HepG2 (cell line): ENCODE data around the gene RAB1B. TPM values are rescaled to one million over a fixed set of nuclear protein-coding genes. Genes with fewer than 3 reads are reported as not detected.

ENCODE experiments used
- AGO1 ChIP-seq: fragments of 200-400 bp; formaldehyde crosslinking; IDR thresholded peaks from 2 replicates; pipeline ENCODE4 v1.6.1; 2017; ENCODE audit warnings: mild to moderate bottlenecking, low read depth, low read length, moderate library complexity; ENCODE audit not compliant: poor library complexity, severe bottlenecking
- AGO2 ChIP-seq: fragments of 200-400 bp; formaldehyde crosslinking; optimal IDR thresholded peaks from 2 replicates; pipeline ENCODE3; 2017; ENCODE audit warnings: mild to moderate bottlenecking, low read depth, low read length, moderate library complexity
- CC2D1A ChIP-seq: sonication (generic); formaldehyde crosslinking; IDR thresholded peaks from 2 replicates; pipeline ENCODE4 v1.8.1; 2023; ENCODE audit warnings: mild to moderate bottlenecking, missing genetic modification reagents
- CREB1 ChIP-seq, 2 experiments: fragments of 450-650 bp in 1 of 2; IDR thresholded peaks; 2 replicates each; pipeline ENCODE4 v1.6.1; 2016 to 2017; ENCODE audit warnings: control low read depth in 1 of 2, mild to moderate bottlenecking in 1 of 2, missing compliant biosample characterization in 1 of 2, missing genetic modification characterization in 1 of 2
- ETV6 ChIP-seq: sonication (generic); formaldehyde crosslinking; conservative IDR thresholded peaks from 2 replicates; pipeline ENCODE4 v1.4.0; 2020; ENCODE audit warnings: missing genetic modification reagents
- KAT8 ChIP-seq: IDR thresholded peaks from 2 replicates; pipeline ENCODE4 v1.6.1; 2016; ENCODE audit warnings: missing genetic modification reagents, missing compliant biosample characterization
- KDM6A ChIP-seq: IDR thresholded peaks from 2 replicates; pipeline ENCODE4 v1.6.1; 2016; ENCODE audit warnings: low read depth
- MBD4 ChIP-seq: IDR thresholded peaks from 2 replicates; pipeline ENCODE4 v1.6.1; 2012; ENCODE audit warnings: low read length, inconsistent platforms, borderline replicate concordance
- NR1H2 ChIP-seq: sonication (generic); formaldehyde crosslinking; IDR thresholded peaks from 2 replicates; pipeline ENCODE4 v1.8.1; 2022; ENCODE audit warnings: low read depth, missing genetic modification reagents, borderline replicate concordance
- RARG ChIP-seq: sonication (generic); formaldehyde crosslinking; IDR thresholded peaks from 2 replicates; pipeline ENCODE4 v1.4.0; 2020; ENCODE audit warnings: low read depth, mild to moderate bottlenecking, missing genetic modification reagents
- SRSF1 ChIP-seq: fragments of 200-400 bp; formaldehyde crosslinking; optimal IDR thresholded peaks from 2 replicates; pipeline ENCODE3; 2017; ENCODE audit warnings: mild to moderate bottlenecking, low read depth, low read length, moderate library complexity
- SUZ12 ChIP-seq: fragments of 150-350 bp; IDR thresholded peaks from 2 replicates; pipeline ENCODE4 v1.6.1; 2014; ENCODE audit warnings: low read depth, low read length
- ZNF382 ChIP-seq: sonication (generic); formaldehyde crosslinking; IDR thresholded peaks from 2 replicates; pipeline ENCODE4 v1.5.0; 2020; ENCODE audit warnings: missing genetic modification reagents, mild to moderate bottlenecking, borderline replicate concordance
- ZNF501 ChIP-seq: sonication (generic); formaldehyde crosslinking; IDR thresholded peaks from 2 replicates; pipeline ENCODE4 v1.5.1; 2020; ENCODE audit warnings: mild to moderate bottlenecking, moderate library complexity, missing genetic modification reagents
- ZNF530 ChIP-seq: sonication (generic); formaldehyde crosslinking; IDR thresholded peaks from 2 replicates; pipeline ENCODE4 v1.5.0; 2020; ENCODE audit warnings: low read depth, mild to moderate bottlenecking, missing genetic modification reagents
- ZNF598 ChIP-seq: sonication (generic); formaldehyde crosslinking; IDR thresholded peaks from 2 replicates; pipeline ENCODE4 v1.5.1; 2020; ENCODE audit warnings: mild to moderate bottlenecking, missing genetic modification reagents, borderline replicate concordance
- polyA plus RNA-seq, 8 experiments: library from polyadenylated mRNA; depleted of rRNA in 3 of 8; stranded (reverse) in 7 of 8; unstranded in 1 of 8; fragments of >200 nt; fragmentation: Illumina TruSeq in 4 of 8; extraction: Trizol in 4 of 8; gene quantifications; 2 replicates each; pipeline versions ENCODE4 v1.2.1 to v1.2.3, GENCODE V29; 2011 to 2016; ENCODE audit warnings: low read depth in 4 of 8, missing spikeins in 1 of 8, mixed read lengths in 1 of 8; ENCODE audit not compliant: insufficient read depth in 1 of 8
- total RNA-seq, 5 experiments: library from RNA; depleted of rRNA; stranded (reverse); fragments of >200 nt; fragmentation: Illumina TruSeq; extraction: Trizol; gene quantifications; 2 replicates each; pipeline ENCODE4 v1.2.3, GENCODE V29; 2016; ENCODE audit warnings: low read depth in 1 of 5
- TF ChIP-seq, protein P1 (sequence below): sonication (generic); formaldehyde crosslinking; IDR thresholded peaks from 2 replicates; pipeline ENCODE4 v1.5.0; 2020; ENCODE audit warnings: missing genetic modification reagents
- TF ChIP-seq, protein P2 (sequence below): sonication (generic); formaldehyde crosslinking; IDR thresholded peaks from 2 replicates; pipeline ENCODE4 v1.4.0; 2020; ENCODE audit warnings: mild to moderate bottlenecking, missing genetic modification reagents
- TF ChIP-seq, protein P3 (sequence below): sonication (generic); formaldehyde crosslinking; IDR thresholded peaks from 2 replicates; pipeline ENCODE4 v1.5.0; 2020; ENCODE audit warnings: mild to moderate bottlenecking, missing genetic modification reagents
- TF ChIP-seq, protein P4 (sequence below): sonication (generic); formaldehyde crosslinking; IDR thresholded peaks from 2 replicates; pipeline ENCODE4 v1.4.0; 2020; ENCODE audit warnings: mild to moderate bottlenecking, missing genetic modification reagents

Gene RAB1B
- total and polyA plus RNA-seq, 2 of the 13 experiments (the other 11 are each of a cell fraction or from before 2014, with no cell fraction given): 77.9 to 87.9 TPM

DNA sequence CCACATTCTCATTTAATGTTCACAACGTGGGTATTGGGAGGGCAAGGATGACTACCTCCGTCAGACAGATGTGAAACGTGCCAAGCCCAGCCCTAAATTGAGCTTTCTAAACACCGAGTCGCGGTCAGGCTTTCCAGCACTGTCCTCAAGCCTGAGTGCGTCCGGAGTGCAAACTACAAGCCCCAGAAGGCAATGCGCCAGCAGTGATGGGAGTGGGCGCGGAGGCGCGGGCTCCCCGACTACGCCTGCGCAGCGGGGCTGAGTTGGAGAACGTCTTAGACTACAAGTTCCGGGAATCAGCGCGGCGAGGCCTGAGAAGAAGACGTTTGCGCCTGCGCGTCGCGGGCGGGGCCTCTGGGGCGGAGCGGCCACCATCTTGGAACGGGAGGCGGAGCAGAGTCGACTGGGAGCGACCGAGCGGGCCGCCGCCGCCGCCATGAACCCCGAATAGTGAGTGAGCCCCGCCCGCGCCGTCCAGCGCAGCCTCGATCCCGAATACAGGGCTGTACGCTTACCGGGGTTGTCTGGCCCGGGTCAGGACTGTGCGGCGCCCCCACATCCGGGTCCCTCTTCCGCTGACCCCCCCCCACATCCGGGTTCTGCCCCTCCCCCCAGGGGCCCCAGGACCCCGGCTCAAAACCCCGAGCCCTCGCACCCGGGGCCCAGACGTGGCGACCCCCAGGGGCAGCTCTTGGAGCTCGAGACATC lies at the start of gene RAB1B (continued):
- TF ChIP-seq ETV6 (CRISPR knock-in tag): no peak; the same call in 1 of the 2 replicates
- no peak for TF ChIP-seq KDM6A (CRISPR knock-in tag)
- no peak for TF ChIP-seq MBD4
- peak; percentile 53 for TF ChIP-seq CREB1 (IDR thresholded peaks at IDR 0.05)
- TF ChIP-seq CREB1 (CRISPR knock-in tag; IDR thresholded peaks at IDR 0.05): peak; percentile 61
- TF ChIP-seq, protein P1, sequence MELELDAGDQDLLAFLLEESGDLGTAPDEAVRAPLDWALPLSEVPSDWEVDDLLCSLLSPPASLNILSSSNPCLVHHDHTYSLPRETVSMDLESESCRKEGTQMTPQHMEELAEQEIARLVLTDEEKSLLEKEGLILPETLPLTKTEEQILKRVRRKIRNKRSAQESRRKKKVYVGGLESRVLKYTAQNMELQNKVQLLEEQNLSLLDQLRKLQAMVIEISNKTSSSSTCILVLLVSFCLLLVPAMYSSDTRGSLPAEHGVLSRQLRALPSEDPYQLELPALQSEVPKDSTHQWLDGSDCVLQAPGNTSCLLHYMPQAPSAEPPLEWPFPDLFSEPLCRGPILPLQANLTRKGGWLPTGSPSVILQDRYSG: no peak
- TF ChIP-seq KAT8: no peak
- TF ChIP-seq RARG: no peak
- TF ChIP-seq ZNF598: no peak
- TF ChIP-seq, protein P2, sequence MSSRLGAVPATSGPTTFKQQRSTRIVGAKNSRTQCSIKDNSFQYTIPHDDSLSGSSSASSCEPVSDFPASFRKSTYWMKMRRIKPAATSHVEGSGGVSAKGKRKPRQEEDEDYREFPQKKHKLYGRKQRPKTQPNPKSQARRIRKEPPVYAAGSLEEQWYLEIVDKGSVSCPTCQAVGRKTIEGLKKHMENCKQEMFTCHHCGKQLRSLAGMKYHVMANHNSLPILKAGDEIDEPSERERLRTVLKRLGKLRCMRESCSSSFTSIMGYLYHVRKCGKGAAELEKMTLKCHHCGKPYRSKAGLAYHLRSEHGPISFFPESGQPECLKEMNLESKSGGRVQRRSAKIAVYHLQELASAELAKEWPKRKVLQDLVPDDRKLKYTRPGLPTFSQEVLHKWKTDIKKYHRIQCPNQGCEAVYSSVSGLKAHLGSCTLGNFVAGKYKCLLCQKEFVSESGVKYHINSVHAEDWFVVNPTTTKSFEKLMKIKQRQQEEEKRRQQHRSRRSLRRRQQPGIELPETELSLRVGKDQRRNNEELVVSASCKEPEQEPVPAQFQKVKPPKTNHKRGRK (CRISPR knock-in tag): no peak
- TF ChIP-seq ZNF501 (CRISPR knock-in tag): no peak
- no peak for TF ChIP-seq NR1H2 (CRISPR knock-in tag)
- TF ChIP-seq CC2D1A: no peak
- no peak for TF ChIP-seq ZNF530 (CRISPR knock-in tag)
- no peak for TF ChIP-seq AGO2
- TF ChIP-seq SUZ12: peak; percentile 80
- TF ChIP-seq ZNF382: no peak
- peak; percentile 69 for TF ChIP-seq AGO1
- TF ChIP-seq SRSF1: no peak
- TF ChIP-seq, protein P3, sequence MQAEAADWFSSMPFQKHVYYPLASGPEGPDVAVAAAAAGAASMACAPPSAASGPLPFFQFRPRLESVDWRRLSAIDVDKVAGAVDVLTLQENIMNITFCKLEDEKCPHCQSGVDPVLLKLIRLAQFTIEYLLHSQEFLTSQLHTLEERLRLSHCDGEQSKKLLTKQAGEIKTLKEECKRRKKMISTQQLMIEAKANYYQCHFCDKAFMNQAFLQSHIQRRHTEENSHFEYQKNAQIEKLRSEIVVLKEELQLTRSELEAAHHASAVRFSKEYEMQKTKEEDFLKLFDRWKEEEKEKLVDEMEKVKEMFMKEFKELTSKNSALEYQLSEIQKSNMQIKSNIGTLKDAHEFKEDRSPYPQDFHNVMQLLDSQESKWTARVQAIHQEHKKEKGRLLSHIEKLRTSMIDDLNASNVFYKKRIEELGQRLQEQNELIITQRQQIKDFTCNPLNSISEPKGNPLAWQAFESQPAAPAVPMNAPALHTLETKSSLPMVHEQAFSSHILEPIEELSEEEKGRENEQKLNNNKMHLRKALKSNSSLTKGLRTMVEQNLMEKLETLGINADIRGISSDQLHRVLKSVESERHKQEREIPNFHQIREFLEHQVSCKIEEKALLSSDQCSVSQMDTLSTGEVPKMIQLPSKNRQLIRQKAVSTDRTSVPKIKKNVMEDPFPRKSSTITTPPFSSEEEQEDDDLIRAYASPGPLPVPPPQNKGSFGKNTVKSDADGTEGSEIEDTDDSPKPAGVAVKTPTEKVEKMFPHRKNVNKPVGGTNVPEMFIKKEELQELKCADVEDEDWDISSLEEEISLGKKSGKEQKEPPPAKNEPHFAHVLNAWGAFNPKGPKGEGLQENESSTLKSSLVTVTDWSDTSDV (CRISPR knock-in tag): no peak
- TF ChIP-seq, protein P4, sequence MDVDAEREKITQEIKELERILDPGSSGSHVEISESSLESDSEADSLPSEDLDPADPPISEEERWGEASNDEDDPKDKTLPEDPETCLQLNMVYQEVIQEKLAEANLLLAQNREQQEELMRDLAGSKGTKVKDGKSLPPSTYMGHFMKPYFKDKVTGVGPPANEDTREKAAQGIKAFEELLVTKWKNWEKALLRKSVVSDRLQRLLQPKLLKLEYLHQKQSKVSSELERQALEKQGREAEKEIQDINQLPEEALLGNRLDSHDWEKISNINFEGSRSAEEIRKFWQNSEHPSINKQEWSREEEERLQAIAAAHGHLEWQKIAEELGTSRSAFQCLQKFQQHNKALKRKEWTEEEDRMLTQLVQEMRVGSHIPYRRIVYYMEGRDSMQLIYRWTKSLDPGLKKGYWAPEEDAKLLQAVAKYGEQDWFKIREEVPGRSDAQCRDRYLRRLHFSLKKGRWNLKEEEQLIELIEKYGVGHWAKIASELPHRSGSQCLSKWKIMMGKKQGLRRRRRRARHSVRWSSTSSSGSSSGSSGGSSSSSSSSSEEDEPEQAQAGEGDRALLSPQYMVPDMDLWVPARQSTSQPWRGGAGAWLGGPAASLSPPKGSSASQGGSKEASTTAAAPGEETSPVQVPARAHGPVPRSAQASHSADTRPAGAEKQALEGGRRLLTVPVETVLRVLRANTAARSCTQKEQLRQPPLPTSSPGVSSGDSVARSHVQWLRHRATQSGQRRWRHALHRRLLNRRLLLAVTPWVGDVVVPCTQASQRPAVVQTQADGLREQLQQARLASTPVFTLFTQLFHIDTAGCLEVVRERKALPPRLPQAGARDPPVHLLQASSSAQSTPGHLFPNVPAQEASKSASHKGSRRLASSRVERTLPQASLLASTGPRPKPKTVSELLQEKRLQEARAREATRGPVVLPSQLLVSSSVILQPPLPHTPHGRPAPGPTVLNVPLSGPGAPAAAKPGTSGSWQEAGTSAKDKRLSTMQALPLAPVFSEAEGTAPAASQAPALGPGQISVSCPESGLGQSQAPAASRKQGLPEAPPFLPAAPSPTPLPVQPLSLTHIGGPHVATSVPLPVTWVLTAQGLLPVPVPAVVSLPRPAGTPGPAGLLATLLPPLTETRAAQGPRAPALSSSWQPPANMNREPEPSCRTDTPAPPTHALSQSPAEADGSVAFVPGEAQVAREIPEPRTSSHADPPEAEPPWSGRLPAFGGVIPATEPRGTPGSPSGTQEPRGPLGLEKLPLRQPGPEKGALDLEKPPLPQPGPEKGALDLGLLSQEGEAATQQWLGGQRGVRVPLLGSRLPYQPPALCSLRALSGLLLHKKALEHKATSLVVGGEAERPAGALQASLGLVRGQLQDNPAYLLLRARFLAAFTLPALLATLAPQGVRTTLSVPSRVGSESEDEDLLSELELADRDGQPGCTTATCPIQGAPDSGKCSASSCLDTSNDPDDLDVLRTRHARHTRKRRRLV (CRISPR knock-in tag): no peak
